Measurements from ENCODE around the gene PTPRG. TPM values are rescaled to one million over a fixed set of nuclear protein-coding genes. Genes with fewer than 3 reads are reported as not detected.
A peak's percentile ranks its signal among the peaks of the same experiment; 100 is the strongest.

PTPRG gene
- total RNA-seq, 1 experiment from 2014 or later = 0.73 TPM

DNA sequence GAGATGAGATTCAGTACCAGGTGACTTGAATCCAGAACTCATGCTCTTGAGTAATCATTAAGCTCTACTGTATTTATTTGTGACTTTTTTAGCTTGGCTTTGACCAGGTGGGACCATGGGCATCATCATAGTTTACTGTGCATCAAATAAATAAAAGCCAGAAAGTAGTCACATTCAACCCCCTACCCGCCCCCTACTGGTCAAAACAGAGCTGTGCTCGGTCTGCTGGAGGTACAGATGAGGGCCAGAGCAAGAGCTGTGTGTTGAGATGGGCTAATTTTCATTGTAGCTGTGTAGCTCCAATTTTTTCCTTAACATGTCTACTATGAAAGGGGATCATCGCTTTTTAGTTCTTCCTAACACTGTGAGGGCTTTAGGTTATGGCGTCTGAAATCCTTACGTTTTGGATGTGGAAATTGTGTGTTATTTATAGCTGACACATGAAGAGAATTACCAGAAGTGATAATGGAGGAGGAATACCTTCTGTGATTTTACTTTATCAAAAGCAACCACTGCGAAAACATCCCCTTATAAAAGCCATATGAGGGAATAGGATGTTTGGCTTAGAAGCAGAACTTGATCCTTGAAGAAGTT, 375.1 kb downstream of the PTPRG start:
- Histone ChIP-seq H3K4me3 (ENCODE audit: low read length) (no peak overlapping the region), H3K27ac (ENCODE audit: low read length) (no peak overlapping the region), H3K27me3 (ENCODE audit: low read length) (no peaks in the 10 kb centered on the region), H3K4me1 (ENCODE audit: insufficient read depth, low read length) (no peaks in the 10 kb centered on the region), H2AFZ (ENCODE audit: low read length) (no peak overlapping the region), H3K79me2 (ENCODE audit: low read length) (no peaks in the 10 kb centered on the region), H3K9ac (ENCODE audit: low read length) (no peak overlapping the region), H4K20me1 (ENCODE audit: low read length) (no peaks in the 10 kb centered on the region), H3K4me2 (ENCODE audit: low read length) (no peak overlapping the region), H3K9me3 (ENCODE audit: low read length) (no peaks in the 10 kb centered on the region), H3F3A (ENCODE audit: low read length, unreplicated experiment) (no peaks in the 10 kb centered on the region), H3K9me2 (replicated peaks; ENCODE audit: low read length) (no peaks in the 10 kb centered on the region), H3K36me3 (ENCODE audit: low read depth, low read length) (no peaks in the 10 kb centered on the region)
- BruUV-seq (replicated peaks) = no TSS peak
- CTCF ChIA-PET = no interaction called here
- TF ChIP-seq, protein P1, sequence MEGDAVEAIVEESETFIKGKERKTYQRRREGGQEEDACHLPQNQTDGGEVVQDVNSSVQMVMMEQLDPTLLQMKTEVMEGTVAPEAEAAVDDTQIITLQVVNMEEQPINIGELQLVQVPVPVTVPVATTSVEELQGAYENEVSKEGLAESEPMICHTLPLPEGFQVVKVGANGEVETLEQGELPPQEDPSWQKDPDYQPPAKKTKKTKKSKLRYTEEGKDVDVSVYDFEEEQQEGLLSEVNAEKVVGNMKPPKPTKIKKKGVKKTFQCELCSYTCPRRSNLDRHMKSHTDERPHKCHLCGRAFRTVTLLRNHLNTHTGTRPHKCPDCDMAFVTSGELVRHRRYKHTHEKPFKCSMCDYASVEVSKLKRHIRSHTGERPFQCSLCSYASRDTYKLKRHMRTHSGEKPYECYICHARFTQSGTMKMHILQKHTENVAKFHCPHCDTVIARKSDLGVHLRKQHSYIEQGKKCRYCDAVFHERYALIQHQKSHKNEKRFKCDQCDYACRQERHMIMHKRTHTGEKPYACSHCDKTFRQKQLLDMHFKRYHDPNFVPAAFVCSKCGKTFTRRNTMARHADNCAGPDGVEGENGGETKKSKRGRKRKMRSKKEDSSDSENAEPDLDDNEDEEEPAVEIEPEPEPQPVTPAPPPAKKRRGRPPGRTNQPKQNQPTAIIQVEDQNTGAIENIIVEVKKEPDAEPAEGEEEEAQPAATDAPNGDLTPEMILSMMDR (conservative IDR thresholded peaks at IDR 0.05; ENCODE audit: low read depth, low read length) = peak; percentile 57
- no peak for TF ChIP-seq EZH2 (IDR thresholded peaks at IDR 0.05; ENCODE audit: low read length, unreplicated experiment)
- POLR2A ChIA-PET (ENCODE audit: unreplicated experiment) = no interaction called here
- ATAC-seq = no peak
- intact Hi-C loops (cut with micrococcal nuclease) = no loop called here
- DNase-seq = no peak

DNA sequence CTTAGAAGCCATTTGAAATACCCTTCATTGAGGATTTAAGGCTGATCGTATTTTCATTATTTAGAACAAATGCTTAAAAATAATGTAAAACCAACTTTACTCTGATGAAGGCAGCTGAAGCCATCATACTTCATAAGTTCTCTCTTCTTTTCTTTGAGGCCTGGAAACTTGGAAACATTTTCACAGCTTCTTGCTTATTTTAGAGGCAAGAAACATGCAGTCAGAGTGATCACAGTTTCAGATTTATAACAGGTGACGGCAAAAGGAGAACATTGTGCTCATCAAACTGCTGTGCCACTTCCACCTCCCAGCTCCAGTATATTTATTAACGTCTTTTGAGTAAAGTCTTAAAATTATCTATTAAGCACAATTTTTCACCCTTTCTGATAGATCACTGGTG, 376.1 kb downstream of the PTPRG start:
- Histone ChIP-seq H4K20me1 (ENCODE audit: low read length) (no peaks in the 10 kb centered on the region), H3K4me1 (ENCODE audit: insufficient read depth, low read length) (no peaks in the 10 kb centered on the region), H3K27me3 (ENCODE audit: low read length) (no peaks in the 10 kb centered on the region), H3K4me2 (ENCODE audit: low read length) (no peak overlapping the region), H3K9ac (ENCODE audit: low read length) (no peak overlapping the region), H3K9me2 (replicated peaks; ENCODE audit: low read length) (no peaks in the 10 kb centered on the region), H3K79me2 (ENCODE audit: low read length) (no peaks in the 10 kb centered on the region), H3K9me3 (ENCODE audit: low read length) (no peaks in the 10 kb centered on the region), H3K27ac (ENCODE audit: low read length) (no peak overlapping the region), H2AFZ (ENCODE audit: low read length) (no peak overlapping the region), H3K36me3 (ENCODE audit: low read depth, low read length) (no peaks in the 10 kb centered on the region), H3F3A (ENCODE audit: low read length, unreplicated experiment) (no peaks in the 10 kb centered on the region), H3K4me3 (ENCODE audit: low read length) (no peak overlapping the region)
- intact Hi-C loops (cut with micrococcal nuclease) = no loop called here
- no peak for ATAC-seq
- TF ChIP-seq, protein P1 (conservative IDR thresholded peaks at IDR 0.05; ENCODE audit: low read depth, low read length) = no peak
- TF ChIP-seq EZH2 (IDR thresholded peaks at IDR 0.05; ENCODE audit: low read length, unreplicated experiment) (no peak), EZH2phosphoT487 (IDR thresholded peaks at IDR 0.05; ENCODE audit: borderline replicate concordance, low read length) (no peak)
- ChIA-PET POLR2A (ENCODE audit: unreplicated experiment) (no interaction called here), CTCF (no interaction called here)
- no TSS peak for BruUV-seq (replicated peaks)
- no peak for DNase-seq

DNA sequence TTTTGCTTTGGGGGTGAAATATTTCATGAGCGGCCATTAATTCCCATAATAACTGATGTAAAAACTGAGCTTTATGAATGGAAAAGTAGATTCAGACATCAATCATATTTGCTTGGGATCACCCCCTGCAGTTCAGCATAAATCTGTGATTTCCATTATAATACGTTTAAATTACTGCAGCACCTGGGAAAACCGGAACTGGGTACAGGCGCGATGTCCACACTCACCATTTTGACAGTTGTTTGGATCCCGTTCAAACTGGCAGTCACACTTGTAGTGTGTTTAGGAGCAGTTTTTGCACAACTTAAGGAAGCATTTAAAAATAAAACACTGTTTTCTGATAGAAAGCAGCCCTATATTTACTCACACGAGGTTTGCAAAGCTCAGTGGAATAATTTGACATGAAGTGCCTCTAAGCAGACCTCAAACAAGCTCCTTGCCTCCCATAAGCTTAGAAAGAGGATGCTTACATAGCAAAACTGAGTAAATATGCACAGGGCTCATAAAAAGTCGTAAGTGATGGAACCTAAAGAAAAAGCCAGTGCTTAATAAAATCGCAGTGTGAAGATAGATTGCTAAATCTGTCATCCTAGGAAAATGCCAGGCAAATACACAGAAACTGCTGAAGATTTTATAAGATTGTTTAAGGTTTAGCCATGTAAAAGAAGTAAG, 377.6 kb downstream of the PTPRG start:
- TF ChIP-seq, protein P1 (conservative IDR thresholded peaks at IDR 0.05; ENCODE audit: low read depth, low read length) = no peak
- TF ChIP-seq EZH2 (IDR thresholded peaks at IDR 0.05; ENCODE audit: low read length, unreplicated experiment) (no peak), EZH2phosphoT487 (IDR thresholded peaks at IDR 0.05; ENCODE audit: borderline replicate concordance, low read length) (no peak)
- Histone ChIP-seq H3K27me3 (ENCODE audit: low read length) (no peaks in the 10 kb centered on the region), H3K9me3 (ENCODE audit: low read length) (no peaks in the 10 kb centered on the region), H3K4me1 (ENCODE audit: insufficient read depth, low read length) (no peaks in the 10 kb centered on the region), H3K9ac (ENCODE audit: low read length) (no peak overlapping the region), H3F3A (ENCODE audit: low read length, unreplicated experiment) (no peaks in the 10 kb centered on the region), H3K27ac (ENCODE audit: low read length) (no peak overlapping the region), H4K20me1 (ENCODE audit: low read length) (no peaks in the 10 kb centered on the region), H3K4me2 (ENCODE audit: low read length) (no peak overlapping the region), H2AFZ (ENCODE audit: low read length) (no peak overlapping the region), H3K36me3 (ENCODE audit: low read depth, low read length) (no peaks in the 10 kb centered on the region), H3K4me3 (ENCODE audit: low read length) (no peak overlapping the region), H3K9me2 (replicated peaks; ENCODE audit: low read length) (no peaks in the 10 kb centered on the region), H3K79me2 (ENCODE audit: low read length) (no peaks in the 10 kb centered on the region)
- intact Hi-C loops (cut with micrococcal nuclease) = no loop called here
- BruUV-seq (replicated peaks) = no TSS peak
- ChIA-PET CTCF (no interaction called here), POLR2A (ENCODE audit: unreplicated experiment) (no interaction called here)
- ATAC-seq = no peak
- no peak for DNase-seq

Measured in PC-3 (cell line).